GM23248 (cell line): ENCODE data around the gene CLMP.
"Not testable (repeated sequence)": the region's sequence is repeated elsewhere in the genome, so short reads cannot be mapped to it uniquely, and the experiment has no call there.

Experiments
- EZH2 ChIP-seq: fragments of 200-600 bp; sonication (generic); IDR thresholded peaks from 2 replicates; pipeline ENCODE4 v1.6.1; 2018; ENCODE audit warnings: antibody characterized with exemption, mild to moderate bottlenecking; ENCODE audit not compliant: insufficient read depth, poor library complexity, severe bottlenecking
- EZH2phosphoT487 ChIP-seq: fragments of 200-600 bp; sonication (generic); IDR thresholded peaks from 2 replicates; pipeline ENCODE4 v1.6.1; 2018; ENCODE audit warnings: antibody characterized with exemption, moderate library complexity, mild to moderate bottlenecking, low read depth; ENCODE audit not compliant: insufficient read depth

DNA sequence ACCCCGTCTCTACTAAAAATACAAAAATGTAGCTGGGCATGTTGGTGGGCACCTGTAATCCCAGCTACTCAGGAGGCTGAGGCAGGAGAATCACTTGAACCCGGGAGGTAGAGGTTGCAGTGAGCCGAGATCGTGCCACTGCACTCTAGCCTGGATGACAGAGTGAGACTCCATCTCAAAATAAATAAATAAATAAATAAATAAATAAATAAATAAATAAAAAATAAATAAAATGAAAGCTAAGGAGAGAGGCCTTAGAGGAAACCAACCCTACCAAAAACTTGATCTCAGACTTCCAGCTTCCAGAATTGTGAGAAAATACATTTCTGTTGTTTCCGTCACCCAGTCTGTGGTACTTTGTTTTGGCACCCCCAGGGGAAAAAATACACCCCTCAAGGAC lies 42.7 kb downstream of the CLMP start:
- not testable (repeated sequence) for TF ChIP-seq EZH2, EZH2phosphoT487
